ENCODE results near the gene LRRC23.
"Not testable (repeated sequence)": the region's sequence is repeated elsewhere in the genome, so short reads cannot be mapped to it uniquely, and the experiment has no call there.

DNA sequence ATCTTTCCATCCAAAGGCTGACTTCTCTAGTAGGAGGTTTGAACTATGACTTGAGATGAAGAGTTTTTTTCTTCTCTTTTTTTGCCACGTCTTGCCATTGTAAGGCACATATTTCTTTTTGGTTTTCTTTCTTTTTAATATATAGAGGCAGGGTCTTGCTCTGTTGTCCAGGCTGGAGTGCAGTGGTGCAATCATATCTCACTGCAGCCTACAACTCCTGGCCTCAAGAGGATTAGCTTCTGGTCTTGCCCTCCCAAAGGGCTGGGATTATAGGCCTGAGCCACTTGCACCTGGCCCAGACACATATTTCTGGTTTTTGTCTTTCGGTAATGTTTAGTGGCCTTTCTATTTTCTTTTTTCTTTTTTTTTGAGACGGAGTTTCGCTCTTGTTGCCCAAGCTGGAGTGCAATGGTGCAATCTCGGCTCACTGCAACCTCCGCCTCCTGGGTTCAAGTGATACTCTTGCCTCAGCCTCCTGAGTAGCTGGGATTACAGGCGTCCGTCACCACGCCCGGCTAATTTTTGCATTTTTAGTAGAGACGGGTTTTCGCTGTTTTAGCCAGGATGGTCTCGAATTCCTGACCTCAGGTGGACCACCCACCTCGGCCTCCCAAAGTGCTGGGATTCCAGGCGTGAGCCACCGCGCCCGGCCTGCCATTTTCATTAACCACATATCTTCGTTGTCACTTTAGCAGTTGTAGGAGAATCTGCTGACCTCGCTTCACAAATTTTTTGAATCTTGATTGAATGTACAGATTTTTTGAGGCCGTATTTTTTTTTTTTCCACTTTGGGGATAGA, 14.6 kb upstream of the LRRC23 start:
- not testable (repeated sequence) for TF ChIP-seq TCFL5 (CRISPR knock-in tag; conservative IDR thresholded peaks at IDR 0.05); BDP1 (IDR thresholded peaks at IDR 0.05; ENCODE audit: insufficient read depth, insufficient read length)
